Neural cell (in vitro differentiated cells): ENCODE results near the gene LPAR3.

Experiments
- EP300 ChIP-seq: fragments of 450-650 bp; conservative IDR thresholded peaks from 2 replicates; pipeline ENCODE4 v1.6.1; 2014; ENCODE audit warnings: antibody characterized with exemption, mild to moderate bottlenecking, moderate library complexity; ENCODE audit not compliant: poor library complexity, severe bottlenecking
- EZH2 ChIP-seq: fragments of 200-600, 300-800 bp; shearing (Covaris generic), sonication (generic); IDR thresholded peaks from 2 replicates; pipeline ENCODE4 v1.6.1; 2014; ENCODE audit warnings: antibody characterized with exemption, low read length, borderline replicate concordance, mild to moderate bottlenecking; ENCODE audit not compliant: insufficient read depth, poor library complexity, severe bottlenecking
- POLR2AphosphoS5 ChIP-seq: IDR thresholded peaks from 2 replicates; pipeline ENCODE4 v1.6.1; 2012
- RAD21 ChIP-seq: fragments of 450-650 bp; conservative IDR thresholded peaks from 2 replicates; pipeline ENCODE4 v1.6.1; 2014; ENCODE audit warnings: antibody characterized with exemption, mild to moderate bottlenecking, moderate library complexity
- TAF1 ChIP-seq: IDR thresholded peaks from 2 replicates; pipeline ENCODE4 v1.6.1; 2012; ENCODE audit warnings: low read depth
- TF ChIP-seq, protein P1 (sequence below): fragments of 450-650 bp; IDR thresholded peaks from 2 replicates; pipeline ENCODE4 v1.5.1; 2014; ENCODE audit warnings: antibody characterized with exemption, mild to moderate bottlenecking, moderate library complexity; ENCODE audit not compliant: poor library complexity, severe bottlenecking
- TF ChIP-seq, protein P2 (sequence below): IDR thresholded peaks from 2 replicates; pipeline ENCODE4 v1.6.1; 2012; ENCODE audit warnings: borderline replicate concordance

DNA sequence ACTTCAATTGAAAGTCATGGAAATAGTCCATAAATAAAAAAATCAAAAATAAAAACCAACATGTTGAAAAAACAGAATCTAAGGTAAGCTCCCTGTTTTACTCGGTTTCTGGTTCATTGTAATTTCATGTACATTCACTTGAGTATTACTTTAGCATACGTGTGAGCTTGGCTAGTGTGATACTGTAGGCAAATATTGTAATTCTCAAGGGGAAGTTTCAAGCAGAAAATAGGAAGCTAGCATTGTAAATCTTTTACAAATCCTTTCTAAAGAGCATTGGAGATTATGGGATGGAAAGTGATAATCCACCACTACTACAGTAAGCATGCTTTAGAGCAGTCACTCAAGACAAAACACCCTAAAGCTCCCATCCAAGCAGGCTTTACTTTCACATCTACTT, 3.3 kb upstream of the LPAR3 start:
- TF ChIP-seq, protein P1, sequence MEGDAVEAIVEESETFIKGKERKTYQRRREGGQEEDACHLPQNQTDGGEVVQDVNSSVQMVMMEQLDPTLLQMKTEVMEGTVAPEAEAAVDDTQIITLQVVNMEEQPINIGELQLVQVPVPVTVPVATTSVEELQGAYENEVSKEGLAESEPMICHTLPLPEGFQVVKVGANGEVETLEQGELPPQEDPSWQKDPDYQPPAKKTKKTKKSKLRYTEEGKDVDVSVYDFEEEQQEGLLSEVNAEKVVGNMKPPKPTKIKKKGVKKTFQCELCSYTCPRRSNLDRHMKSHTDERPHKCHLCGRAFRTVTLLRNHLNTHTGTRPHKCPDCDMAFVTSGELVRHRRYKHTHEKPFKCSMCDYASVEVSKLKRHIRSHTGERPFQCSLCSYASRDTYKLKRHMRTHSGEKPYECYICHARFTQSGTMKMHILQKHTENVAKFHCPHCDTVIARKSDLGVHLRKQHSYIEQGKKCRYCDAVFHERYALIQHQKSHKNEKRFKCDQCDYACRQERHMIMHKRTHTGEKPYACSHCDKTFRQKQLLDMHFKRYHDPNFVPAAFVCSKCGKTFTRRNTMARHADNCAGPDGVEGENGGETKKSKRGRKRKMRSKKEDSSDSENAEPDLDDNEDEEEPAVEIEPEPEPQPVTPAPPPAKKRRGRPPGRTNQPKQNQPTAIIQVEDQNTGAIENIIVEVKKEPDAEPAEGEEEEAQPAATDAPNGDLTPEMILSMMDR, result no peak
- TF ChIP-seq POLR2AphosphoS5, result no peak
- no peak for TF ChIP-seq EP300
- TF ChIP-seq EZH2, result no peak
- no peak for TF ChIP-seq TAF1
- TF ChIP-seq, protein P2, sequence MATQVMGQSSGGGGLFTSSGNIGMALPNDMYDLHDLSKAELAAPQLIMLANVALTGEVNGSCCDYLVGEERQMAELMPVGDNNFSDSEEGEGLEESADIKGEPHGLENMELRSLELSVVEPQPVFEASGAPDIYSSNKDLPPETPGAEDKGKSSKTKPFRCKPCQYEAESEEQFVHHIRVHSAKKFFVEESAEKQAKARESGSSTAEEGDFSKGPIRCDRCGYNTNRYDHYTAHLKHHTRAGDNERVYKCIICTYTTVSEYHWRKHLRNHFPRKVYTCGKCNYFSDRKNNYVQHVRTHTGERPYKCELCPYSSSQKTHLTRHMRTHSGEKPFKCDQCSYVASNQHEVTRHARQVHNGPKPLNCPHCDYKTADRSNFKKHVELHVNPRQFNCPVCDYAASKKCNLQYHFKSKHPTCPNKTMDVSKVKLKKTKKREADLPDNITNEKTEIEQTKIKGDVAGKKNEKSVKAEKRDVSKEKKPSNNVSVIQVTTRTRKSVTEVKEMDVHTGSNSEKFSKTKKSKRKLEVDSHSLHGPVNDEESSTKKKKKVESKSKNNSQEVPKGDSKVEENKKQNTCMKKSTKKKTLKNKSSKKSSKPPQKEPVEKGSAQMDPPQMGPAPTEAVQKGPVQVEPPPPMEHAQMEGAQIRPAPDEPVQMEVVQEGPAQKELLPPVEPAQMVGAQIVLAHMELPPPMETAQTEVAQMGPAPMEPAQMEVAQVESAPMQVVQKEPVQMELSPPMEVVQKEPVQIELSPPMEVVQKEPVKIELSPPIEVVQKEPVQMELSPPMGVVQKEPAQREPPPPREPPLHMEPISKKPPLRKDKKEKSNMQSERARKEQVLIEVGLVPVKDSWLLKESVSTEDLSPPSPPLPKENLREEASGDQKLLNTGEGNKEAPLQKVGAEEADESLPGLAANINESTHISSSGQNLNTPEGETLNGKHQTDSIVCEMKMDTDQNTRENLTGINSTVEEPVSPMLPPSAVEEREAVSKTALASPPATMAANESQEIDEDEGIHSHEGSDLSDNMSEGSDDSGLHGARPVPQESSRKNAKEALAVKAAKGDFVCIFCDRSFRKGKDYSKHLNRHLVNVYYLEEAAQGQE, result no peak
- TF ChIP-seq RAD21, result no peak
